Osteoblast (primary cell): Measurements from ENCODE around the gene CNTROB. TPM values are rescaled to one million over a fixed set of nuclear protein-coding genes. Genes with fewer than 3 reads are reported as not detected.

Experiments used
- DNase-seq: peaks from one replicate; pipeline ENCODE4 v3.0.0; 2011; ENCODE audit warnings: low spot score, mixed read lengths; ENCODE audit not compliant: insufficient read length; ENCODE audit errors: missing footprints
- H2AFZ ChIP-seq: 2 replicates; pipeline ENCODE4 v1.6.0; 2011; ENCODE audit warnings: mild to moderate bottlenecking, low read length
- H3K27ac ChIP-seq: 2 replicates; pipeline ENCODE4 v1.5.1; 2011; ENCODE audit warnings: mild to moderate bottlenecking, low read depth, low read length, moderate library complexity
- H3K27me3 ChIP-seq: 2 replicates; pipeline ENCODE4 v1.6.0; 2012; ENCODE audit warnings: mild to moderate bottlenecking, control low read depth, inconsistent platforms, low read length, moderate library complexity; ENCODE audit not compliant: insufficient read depth
- H3K36me3 ChIP-seq: 2 replicates; pipeline ENCODE4 v1.5.1; 2011; ENCODE audit warnings: mild to moderate bottlenecking, low read length, control low read depth, moderate library complexity; ENCODE audit not compliant: insufficient read depth
- H3K4me1 ChIP-seq: 2 replicates; pipeline ENCODE4 v1.5.1; 2011; ENCODE audit warnings: mild to moderate bottlenecking, low read length, control low read depth, moderate library complexity; ENCODE audit not compliant: insufficient read depth
- H3K4me2 ChIP-seq: 2 replicates; pipeline ENCODE4 v1.6.0; 2011; ENCODE audit warnings: mild to moderate bottlenecking, low read length; ENCODE audit not compliant: insufficient read depth
- H3K4me3 ChIP-seq: fragments of 200-600 bp; sonication (generic); 3 replicates; pipeline ENCODE4 v1.5.1; 2012; ENCODE audit warnings: mild to moderate bottlenecking, low read length, inconsistent platforms; ENCODE audit not compliant: insufficient read depth
- H3K79me2 ChIP-seq: 2 replicates; pipeline ENCODE4 v1.6.0; 2012; ENCODE audit warnings: mild to moderate bottlenecking, low read length, control low read depth, inconsistent platforms; ENCODE audit not compliant: insufficient read depth
- H3K9me3 ChIP-seq: 2 replicates; pipeline ENCODE4 v1.5.1; 2011; ENCODE audit warnings: low read depth, low read length, control low read depth
- H4K20me1 ChIP-seq: 2 replicates; pipeline ENCODE4 v1.6.0; 2012; ENCODE audit warnings: mild to moderate bottlenecking, low read length, control low read depth; ENCODE audit not compliant: insufficient read depth
- CTCF ChIP-seq: IDR thresholded peaks from 2 replicates; pipeline ENCODE4 v1.5.1; 2011; ENCODE audit warnings: mild to moderate bottlenecking, low read depth, low read length, moderate library complexity; ENCODE audit errors: extremely low read depth
- total RNA-seq: library from RNA; depleted of rRNA; stranded (reverse); fragments of >200 nt; gene quantifications from 2 replicates; pipeline ENCODE4 v1.2.3, GENCODE V29; 2012

CNTROB gene
- total RNA-seq, 1 donor, result 20.6 TPM

GRCh38 chr17:7897090-7897489 lies 34.9 kb upstream of the CNTROB start:
- Histone ChIP-seq H2AFZ (no peak overlapping the region), H4K20me1 (no peaks in the 10 kb centered on the region), H3K4me2 (no peak overlapping the region), H3K79me2 (no peaks in the 10 kb centered on the region), H3K27me3 (no peaks in the 10 kb centered on the region), H3K27ac (peak overlapping the region; percentile 37), H3K4me1 (peaks cover 3% of the 10 kb centered on the region), H3K36me3 (peaks cover 83% of the 10 kb centered on the region), H3K4me3 (no peak overlapping the region), H3K9me3 (no peaks in the 10 kb centered on the region)
- no peak for DNase-seq
- TF ChIP-seq CTCF, result no peak

- peak; percentile 77 for TF ChIP-seq CTCF
- Histone ChIP-seq H3K27me3 (no peaks in the 10 kb centered on the region), H3K4me1 (peaks cover 3% of the 10 kb centered on the region), H3K27ac (no peak overlapping the region), H3K79me2 (no peaks in the 10 kb centered on the region), H4K20me1 (no peaks in the 10 kb centered on the region), H3K36me3 (peaks cover 84% of the 10 kb centered on the region), H3K4me3 (no peak overlapping the region), H2AFZ (peak overlapping the region; percentile 39), H3K4me2 (no peak overlapping the region), H3K9me3 (no peaks in the 10 kb centered on the region)
- DNase-seq, result peak; percentile 94
Measured at GRCh38 chr17:7897773-7898172, 34.2 kb upstream of the CNTROB start.

GRCh38 chr17:7903154-7904103 lies 28.6 kb upstream of the CNTROB start:
- H4K20me1 ChIP-seq, result no peaks in the 10 kb centered on the region
- H3K27ac ChIP-seq, result no peak overlapping the region
- no peak overlapping the region for H3K4me3 ChIP-seq
- no peak for DNase-seq
- H3K27me3 ChIP-seq, result no peaks in the 10 kb centered on the region
- peaks cover 93% of the 10 kb centered on the region for H3K36me3 ChIP-seq
- no peak overlapping the region for H2AFZ ChIP-seq
- no peak for TF ChIP-seq CTCF
- no peaks in the 10 kb centered on the region for H3K79me2 ChIP-seq
- H3K4me2 ChIP-seq, result no peak overlapping the region
- H3K4me1 ChIP-seq, result no peaks in the 10 kb centered on the region
- no peaks in the 10 kb centered on the region for H3K9me3 ChIP-seq

GRCh38 chr17:7909089-7909488 lies 22.9 kb upstream of the CNTROB start:
- Histone ChIP-seq H3K9me3 (no peaks in the 10 kb centered on the region), H3K79me2 (no peaks in the 10 kb centered on the region), H4K20me1 (no peaks in the 10 kb centered on the region), H3K4me1 (no peaks in the 10 kb centered on the region), H3K4me3 (no peak overlapping the region), H3K36me3 (peaks cover 90% of the 10 kb centered on the region), H2AFZ (no peak overlapping the region), H3K4me2 (no peak overlapping the region), H3K27me3 (no peaks in the 10 kb centered on the region), H3K27ac (no peak overlapping the region)
- no peak for DNase-seq
- no peak for TF ChIP-seq CTCF
